ENCODE measurements around the gene CKAP5. TPM values are rescaled to one million over a fixed set of nuclear protein-coding genes. Genes with fewer than 3 reads are reported as not detected.

The CKAP5 gene
- total RNA-seq, 1 donor from 2014 or later: 247 TPM

GRCh38 chr11:46761807-46762206, 84.3 kb downstream of the CKAP5 start:
- H3K9ac ChIP-seq: no peak overlapping the region
- no peaks in the 10 kb centered on the region for H3K27me3 ChIP-seq
- Mint-ChIP-seq H3K27me3 (ENCODE audit: insufficient read depth, low read depth) (no peaks in the 10 kb centered on the region), H3K4me1 (no peaks in the 10 kb centered on the region), H3K27ac (no peak overlapping the region), H3K36me3 (peaks cover 35% of the 10 kb centered on the region), H3K9me3 (no peaks in the 10 kb centered on the region), H3K4me3 (no peak overlapping the region)
- H3K36me3 ChIP-seq: peaks cover 44% of the 10 kb centered on the region
- H3K4me1 ChIP-seq: no peaks in the 10 kb centered on the region
- no peaks in the 10 kb centered on the region for H3K79me2 ChIP-seq (ENCODE audit: low read depth)
- no peak for TF ChIP-seq EZH2 (IDR thresholded peaks at IDR 0.05)
- no peak for TF ChIP-seq EZH2phosphoT487 (IDR thresholded peaks at IDR 0.05)
- no peak for TF ChIP-seq CTCF (IDR thresholded peaks at IDR 0.05)
- no peak for DNase-seq (ENCODE audit: low spot score)
- H3K9me3 ChIP-seq (ENCODE audit: low read depth): no peaks in the 10 kb centered on the region
- H3F3A ChIP-seq (ENCODE audit: low read depth): peaks cover 11% of the 10 kb centered on the region
- no peak overlapping the region for H2AFZ ChIP-seq (replicated peaks)
- no peaks in the 10 kb centered on the region for H4K20me1 ChIP-seq (ENCODE audit: low read depth)
- H3K27ac ChIP-seq: no peak overlapping the region
- no peak overlapping the region for H3K4me2 ChIP-seq
- H3K4me3 ChIP-seq: no peak overlapping the region

DNA sequence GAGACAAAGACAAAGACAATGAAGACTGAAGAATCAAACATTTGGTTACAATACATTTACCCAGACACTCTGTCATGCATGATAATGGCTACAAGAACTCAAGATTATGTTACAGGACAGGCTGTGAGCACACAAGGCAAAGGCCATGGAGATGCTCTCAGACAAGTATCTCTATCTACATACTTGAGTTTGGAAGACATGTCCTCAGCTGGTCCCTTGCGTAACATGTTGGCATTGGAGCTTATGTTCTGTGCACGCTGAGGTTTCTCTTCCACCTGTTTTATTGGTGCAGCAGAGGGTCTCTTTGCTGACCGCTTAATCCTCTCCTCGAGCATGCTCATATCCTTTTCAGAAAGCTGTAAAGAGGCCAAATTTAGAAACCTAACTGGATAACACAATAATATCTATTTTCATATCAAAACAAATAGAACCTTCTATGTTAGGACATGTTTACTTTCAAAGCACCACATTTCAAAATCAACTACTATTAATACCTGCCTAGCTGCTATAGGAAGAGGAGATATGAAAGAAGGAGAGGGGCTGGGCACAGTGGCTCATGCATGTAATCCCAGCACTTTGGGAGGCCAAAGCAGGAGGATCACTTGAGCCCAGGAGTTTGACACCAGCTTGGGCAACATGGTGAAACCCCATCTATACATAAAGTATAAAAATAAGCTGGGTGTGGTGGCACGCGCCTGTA, 85.5 kb downstream of the CKAP5 start:
- no peaks in the 10 kb centered on the region for H3K9me3 Mint-ChIP-seq
- TF ChIP-seq EZH2phosphoT487 (IDR thresholded peaks at IDR 0.05): no peak
- TF ChIP-seq EZH2 (IDR thresholded peaks at IDR 0.05): no peak
- TF ChIP-seq CTCF (IDR thresholded peaks at IDR 0.05): no peak

GRCh38 chr11:46759196-46759595, 86.9 kb downstream of the CKAP5 start:
- Histone ChIP-seq H3K36me3 (peaks cover 41% of the 10 kb centered on the region), H3K9ac (no peak overlapping the region), H3K9me3 (ENCODE audit: low read depth) (no peaks in the 10 kb centered on the region), H3K27me3 (no peaks in the 10 kb centered on the region), H2AFZ (replicated peaks) (no peak overlapping the region), H3K27ac (no peak overlapping the region), H3K4me3 (no peak overlapping the region), H3K4me2 (no peak overlapping the region), H3F3A (ENCODE audit: low read depth) (peaks cover 12% of the 10 kb centered on the region), H3K4me1 (no peaks in the 10 kb centered on the region), H4K20me1 (ENCODE audit: low read depth) (no peaks in the 10 kb centered on the region), H3K79me2 (ENCODE audit: low read depth) (no peaks in the 10 kb centered on the region)
- Mint-ChIP-seq H3K27ac (no peak overlapping the region), H3K9me3 (no peaks in the 10 kb centered on the region), H3K4me3 (no peak overlapping the region), H3K36me3 (peaks cover 44% of the 10 kb centered on the region), H3K4me1 (no peaks in the 10 kb centered on the region), H3K27me3 (ENCODE audit: insufficient read depth, low read depth) (no peaks in the 10 kb centered on the region)
- DNase-seq (ENCODE audit: low spot score): no peak
- TF ChIP-seq EZH2phosphoT487 (IDR thresholded peaks at IDR 0.05) (no peak), CTCF (IDR thresholded peaks at IDR 0.05) (no peak), EZH2 (IDR thresholded peaks at IDR 0.05) (no peak)

More for the DNA sequence above, 85.5 kb downstream of the CKAP5 start:
- Histone ChIP-seq H3K4me1 (no peaks in the 10 kb centered on the region), H3K36me3 (peaks cover 44% of the 10 kb centered on the region), H3K9ac (no peak overlapping the region), H3K4me3 (no peak overlapping the region), H4K20me1 (ENCODE audit: low read depth) (no peaks in the 10 kb centered on the region), H3K79me2 (ENCODE audit: low read depth) (no peaks in the 10 kb centered on the region), H3K9me3 (ENCODE audit: low read depth) (no peaks in the 10 kb centered on the region), H3F3A (ENCODE audit: low read depth) (peaks cover 15% of the 10 kb centered on the region), H3K4me2 (no peak overlapping the region), H2AFZ (replicated peaks) (no peak overlapping the region), H3K27ac (no peak overlapping the region), H3K27me3 (no peaks in the 10 kb centered on the region)
- no peaks in the 10 kb centered on the region for H3K27me3 Mint-ChIP-seq (ENCODE audit: insufficient read depth, low read depth)
- H3K4me1 Mint-ChIP-seq: no peaks in the 10 kb centered on the region
- DNase-seq (ENCODE audit: low spot score): no peak
- H3K4me3 Mint-ChIP-seq: no peak overlapping the region
- no peak overlapping the region for H3K27ac Mint-ChIP-seq
- peaks cover 41% of the 10 kb centered on the region for H3K36me3 Mint-ChIP-seq

Data from neural progenitor cell (in vitro differentiated cells).